HepG2 (cell line): Measurements from ENCODE around the gene DOCK1. TPM values are rescaled to one million over a fixed set of nuclear protein-coding genes. Genes with fewer than 3 reads are reported as not detected.

ENCODE experiments used
- ATAC-seq: fragments of 200-7000 bp; cut with Tn5 transposase; 3 replicates; pipeline ENCODE4 v1.9.1; 2020; ENCODE audit warnings: mild to moderate bottlenecking, moderate library complexity
- BruUV-seq: library from RNA; stranded (reverse); fragments of 400-500 nt; replicated peaks from 2 replicates; lab custom pipeline; 2021; lab: Mats Ljungman, UMichigan
- CTCF ChIA-PET: fragments of 300-600 bp; formaldehyde crosslinking; extraction: SDS; loops from one replicate; lab custom pipeline; 2021; ENCODE audit warnings: low total read pairs, inconsistent platforms, low intra/inter-chr PET ratio; lab: Yijun Ruan, JAX
- POLR2A ChIA-PET: fragments of 350-600 bp; sonication (Branson Sonifier 250); formaldehyde crosslinking; loops from one replicate; lab custom pipeline; 2020; ENCODE audit warnings: antibody characterized with exemption, inconsistent platforms; lab: Yijun Ruan, JAX
- DNase-seq: peaks from one replicate; pipeline ENCODE4 v3.0.0-alpha.2; 2015; ENCODE audit warnings: low spot score
- FAIRE-seq: peaks from 3 replicates; lab custom pipeline; 2011; peaks lifted over from hg19 to GRCh38; lab: Jason Lieb, UNC
- H2AFZ ChIP-seq: one replicate; pipeline ENCODE4 v1.6.1; 2011; ENCODE audit warnings: low read length, inconsistent platforms
- H3K27ac ChIP-seq: fragments of 300-600 bp; 3 replicates; pipeline ENCODE4 v1.8.0; 2011; ENCODE audit warnings: mixed run types, mild to moderate bottlenecking, mixed read lengths, low read length, inconsistent platforms; ENCODE audit not compliant: insufficient read depth; ENCODE audit errors: extremely low read length
- H3K27me3 ChIP-seq, 2 experiments: fragments of 200-600 bp in 1 of 2; 2 replicates in 1 of 2; 3 replicates in 1 of 2; pipeline versions ENCODE4 v1.6.0 to v1.8.0; 2011; ENCODE audit warnings: low read length in 2 of 2, mild to moderate bottlenecking in 2 of 2, moderate library complexity in 2 of 2, inconsistent platforms in 1 of 2; ENCODE audit not compliant: insufficient read depth in 2 of 2, control insufficient read depth in 1 of 2
- H3K36me3 ChIP-seq, 2 experiments: fragments of 200-600 bp in 1 of 2; replicated peaks in 1 of 2; 2 replicates in 1 of 2; 3 replicates in 1 of 2; pipeline versions ENCODE4 v1.5.1 to v1.8.0; 2011; ENCODE audit warnings: low read length in 2 of 2, inconsistent platforms in 1 of 2; ENCODE audit not compliant: insufficient read depth in 2 of 2, control insufficient read depth in 1 of 2
- H3K4me1 ChIP-seq: 2 replicates; pipeline ENCODE4 v1.5.1; 2012; ENCODE audit warnings: low read length, inconsistent platforms; ENCODE audit not compliant: insufficient read depth
- H3K4me2 ChIP-seq: 2 replicates; pipeline ENCODE4 v1.6.0; 2011; ENCODE audit warnings: low read depth, low read length, inconsistent platforms
- H3K4me3 ChIP-seq, 3 experiments: fragments of 200-600 bp in 1 of 3; sonication (generic), shearing (Covaris generic) in 1 of 3; replicated peaks in 1 of 3; 2 replicates each; pipeline ENCODE4 v1.5.1; 2011 to 2016; ENCODE audit warnings: low read length in 3 of 3, inconsistent platforms in 2 of 3, low read depth in 2 of 3, mild to moderate bottlenecking in 2 of 3, control low read depth in 1 of 3, mixed read lengths in 1 of 3; ENCODE audit not compliant: insufficient read depth in 1 of 3
- H3K79me2 ChIP-seq: one replicate; pipeline ENCODE4 v1.6.1; 2011; ENCODE audit warnings: low read length, inconsistent platforms; ENCODE audit not compliant: insufficient read depth
- H3K9ac ChIP-seq: 2 replicates; pipeline ENCODE4 v1.6.0; 2011; ENCODE audit warnings: mild to moderate bottlenecking, low read depth, low read length, inconsistent platforms; ENCODE audit not compliant: insufficient read depth
- H3K9me3 ChIP-seq: 2 replicates; pipeline ENCODE4 v1.5.1; 2012; ENCODE audit warnings: mild to moderate bottlenecking, low read length
- H4K20me1 ChIP-seq: 2 replicates; pipeline ENCODE4 v1.6.0; 2011; ENCODE audit warnings: inconsistent platforms, mild to moderate bottlenecking, low read length, moderate library complexity; ENCODE audit not compliant: insufficient read depth
- EP300 ChIP-seq, 3 experiments: sonication (generic) in 1 of 3; formaldehyde crosslinking in 1 of 3; IDR thresholded peaks; 2 replicates each; pipeline versions ENCODE4 v1.5.1 to v1.6.1; 2011 to 2020; ENCODE audit warnings: low read depth in 2 of 3, low read length in 2 of 3, borderline replicate concordance in 1 of 3, improper control_type of control experiment in 1 of 3, mild to moderate bottlenecking in 1 of 3, missing genetic modification reagents in 1 of 3, moderate library complexity in 1 of 3
- FLYWCH1 ChIP-seq: sonication (generic); formaldehyde crosslinking; IDR thresholded peaks from 2 replicates; pipeline ENCODE4 v1.8.1; 2023; ENCODE audit warnings: mild to moderate bottlenecking, missing genetic modification reagents
- HNF4G ChIP-seq, 2 experiments: sonication (generic) in 1 of 2; formaldehyde crosslinking in 1 of 2; IDR thresholded peaks; 2 replicates each; pipeline versions ENCODE4 v1.4.0 to v1.6.1; 2011 to 2020; ENCODE audit warnings: borderline replicate concordance in 2 of 2, low read depth in 2 of 2, mild to moderate bottlenecking in 2 of 2, low read length in 1 of 2, missing genetic modification reagents in 1 of 2, moderate library complexity in 1 of 2
- MYC ChIP-seq: sonication (generic); formaldehyde crosslinking; IDR thresholded peaks from 2 replicates; pipeline ENCODE4 v1.9.0; 2021; ENCODE audit warnings: missing genetic modification reagents, borderline replicate concordance
- POGK ChIP-seq: sonication (generic); formaldehyde crosslinking; conservative IDR thresholded peaks from 2 replicates; pipeline ENCODE4 v1.8.0; 2022; ENCODE audit warnings: mild to moderate bottlenecking, moderate library complexity, missing genetic modification reagents
- THAP8 ChIP-seq: sonication (generic); formaldehyde crosslinking; IDR thresholded peaks from 2 replicates; pipeline ENCODE4 v1.5.1; 2020; ENCODE audit warnings: missing genetic modification reagents, mild to moderate bottlenecking, borderline replicate concordance
- UBTF ChIP-seq: sonication (generic); formaldehyde crosslinking; IDR thresholded peaks from 2 replicates; pipeline ENCODE4 v1.4.0; 2020; ENCODE audit warnings: mild to moderate bottlenecking, missing genetic modification reagents
- ZFX ChIP-seq: sonication (generic); formaldehyde crosslinking; IDR thresholded peaks from 2 replicates; pipeline ENCODE4 v1.4.0; 2020; ENCODE audit warnings: mild to moderate bottlenecking, low read depth, missing genetic modification reagents, moderate library complexity
- ZNF276 ChIP-seq: sonication (generic); formaldehyde crosslinking; IDR thresholded peaks from 2 replicates; pipeline ENCODE4 v1.4.0; 2020; ENCODE audit warnings: mild to moderate bottlenecking, low read depth, missing genetic modification reagents
- ZNF512B ChIP-seq: sonication (generic); formaldehyde crosslinking; IDR thresholded peaks from 2 replicates; pipeline ENCODE4 v1.5.1; 2020; ENCODE audit warnings: missing genetic modification reagents, mild to moderate bottlenecking, borderline replicate concordance
- ZNF576 ChIP-seq: sonication (generic); formaldehyde crosslinking; IDR thresholded peaks from 2 replicates; pipeline ENCODE4 v1.4.0; 2020; ENCODE audit warnings: mild to moderate bottlenecking, missing genetic modification reagents
- ZNF883 ChIP-seq: sonication (generic); formaldehyde crosslinking; IDR thresholded peaks from 2 replicates; pipeline ENCODE4 v1.5.1; 2020; ENCODE audit warnings: mild to moderate bottlenecking, missing genetic modification reagents; ENCODE audit errors: not compliant biosample characterization
- WGBS: methylation state at CpG from one replicate; pipeline ENCODE4 v1.1.6; 2017; ENCODE audit warnings: low lambda C conversion rate; 5-methylcytosine and 5-hydroxymethylcytosine counted together
- in situ Hi-C: cut with HindIII; loops from 2 replicates; pipeline ENCODE4 v1.10.0; 2017; ENCODE audit warnings: low pct_unique_long_range_greater_than_20kb; ENCODE audit not compliant: extremely low pct_ligation_motif_present
- intact Hi-C: fragments of 100-400 bp; cut with micrococcal nuclease; formaldehyde crosslinking; loops from one replicate; pipeline ENCODE4 v1.10.0; 2022; ENCODE audit not compliant: unreplicated experiment
- polyA plus RNA-seq, 8 experiments: library from polyadenylated mRNA; depleted of rRNA in 3 of 8; stranded (reverse) in 7 of 8; unstranded in 1 of 8; fragments of >200 nt; fragmentation: Illumina TruSeq in 4 of 8; extraction: Trizol in 4 of 8; gene quantifications; 2 replicates each; pipeline versions ENCODE4 v1.2.1 to v1.2.3, GENCODE V29; 2011 to 2016; ENCODE audit warnings: low read depth in 4 of 8, missing spikeins in 1 of 8, mixed read lengths in 1 of 8; ENCODE audit not compliant: insufficient read depth in 1 of 8
- total RNA-seq, 5 experiments: library from RNA; depleted of rRNA; stranded (reverse); fragments of >200 nt; fragmentation: Illumina TruSeq; extraction: Trizol; gene quantifications; 2 replicates each; pipeline ENCODE4 v1.2.3, GENCODE V29; 2016; ENCODE audit warnings: low read depth in 1 of 5

The DOCK1 gene
- total and polyA plus RNA-seq, 2 of the 13 experiments (the other 11 are each of a cell fraction or from before 2014, with no cell fraction given), result 8.3 to 25.5 TPM

GRCh38 chr10:127407551-127407950, 502.3 kb downstream of the DOCK1 start:
- intact Hi-C loops, result loop anchor here (1.0 kb wide), 1 partner anchor 27 kb away; no protein-coding TSS in a partner anchor
- BruUV-seq, result no TSS peak
- ChIA-PET POLR2A (no interaction called here), CTCF (no interaction called here)
- in situ Hi-C loops, result no loop called here
- Histone ChIP-seq H3K27ac (no peak overlapping the region), H3K4me1 (peaks cover 17% of the 10 kb centered on the region), H3K36me3 (peaks cover 0 to 13% of the 10 kb centered on the region in 2 experiments; a peak in 2 of 5 replicates), H2AFZ (no peak overlapping the region), H3K9me3 (no peaks in the 10 kb centered on the region), H3K4me2 (no peak overlapping the region), H3K27me3 (no peaks in the 10 kb centered on the region), H3K9ac (no peak overlapping the region), H4K20me1 (no peaks in the 10 kb centered on the region), H3K79me2 (no peaks in the 10 kb centered on the region), H3K4me3 (no peak overlapping the region)
- no peak for TF ChIP-seq ZNF576 (CRISPR knock-in tag)
- TF ChIP-seq ZFX (CRISPR knock-in tag), result no peak
- TF ChIP-seq FLYWCH1 (CRISPR knock-in tag), result no peak
- no peak for TF ChIP-seq THAP8 (CRISPR knock-in tag)
- TF ChIP-seq ZNF276 (CRISPR knock-in tag), result no peak
- no peak for TF ChIP-seq ZNF512B (CRISPR knock-in tag)
- TF ChIP-seq HNF4G (IDR thresholded peaks at IDR 0.05; ENCODE audit: borderline replicate concordance, low read depth, low read length), result no peak
- no peak for TF ChIP-seq HNF4G (CRISPR knock-in tag; IDR thresholded peaks at IDR 0.05; ENCODE audit: borderline replicate concordance, low read depth)
- no peak for TF ChIP-seq EP300 (IDR thresholded peaks at IDR 0.05; ENCODE audit: low read depth in 2 of 2, low read length in 2 of 2)
- TF ChIP-seq EP300 (CRISPR knock-in tag; IDR thresholded peaks at IDR 0.05; ENCODE audit: borderline replicate concordance), result no peak
- TF ChIP-seq UBTF, result no peak
- TF ChIP-seq POGK (CRISPR knock-in tag), result no peak
- TF ChIP-seq ZNF883 (CRISPR knock-in tag), result no peak
- TF ChIP-seq MYC (CRISPR knock-in tag), result no peak
- no peak for ATAC-seq
- no peak for FAIRE-seq
- 92% methylated on average over 6 of the region's 6 CpGs for WGBS
- DNase-seq, result no peak
